ENCODE measurements around the gene LDB2. TPM values are rescaled to one million over a fixed set of nuclear protein-coding genes. Genes with fewer than 3 reads are reported as not detected.

Gene LDB2
- total RNA-seq, 1 experiment from 2014 or later: not detected

DNA sequence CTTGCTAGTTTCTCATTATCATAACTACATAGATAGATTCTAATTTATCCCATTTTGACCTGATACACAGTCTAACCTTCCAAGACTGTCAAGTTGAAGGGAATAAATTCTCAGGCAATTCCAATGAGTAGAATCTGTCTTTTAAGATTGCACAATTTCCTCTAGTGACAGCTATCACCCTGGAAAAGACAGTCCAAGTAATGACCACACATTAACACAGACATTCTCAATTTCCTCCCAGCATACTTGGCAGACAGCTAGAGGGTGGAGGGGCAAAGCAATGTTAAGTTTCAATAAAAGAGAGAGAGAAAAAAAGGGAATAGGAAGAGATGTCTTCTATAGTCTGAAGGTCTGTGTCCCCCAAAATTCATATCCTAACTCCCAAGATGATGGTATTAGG is 234.7 kb downstream of the LDB2 start:
- H3K9me3 ChIP-seq (ENCODE audit: insufficient read depth, low read depth): no peaks in the 10 kb centered on the region
- H3K4me2 ChIP-seq: no peak overlapping the region
- H4K20me1 ChIP-seq (ENCODE audit: insufficient read depth): no peaks in the 10 kb centered on the region
- no peaks in the 10 kb centered on the region for H3K4me1 ChIP-seq (replicated peaks; ENCODE audit: insufficient read depth)
- no TSS peak for BruUV-seq (replicated peaks)
- no peaks in the 10 kb centered on the region for H3F3A ChIP-seq (ENCODE audit: insufficient read depth, low read depth)
- no peaks in the 10 kb centered on the region for H3K79me2 ChIP-seq (ENCODE audit: low read depth)
- DNase-seq: no peak
- TF ChIP-seq, protein P1, sequence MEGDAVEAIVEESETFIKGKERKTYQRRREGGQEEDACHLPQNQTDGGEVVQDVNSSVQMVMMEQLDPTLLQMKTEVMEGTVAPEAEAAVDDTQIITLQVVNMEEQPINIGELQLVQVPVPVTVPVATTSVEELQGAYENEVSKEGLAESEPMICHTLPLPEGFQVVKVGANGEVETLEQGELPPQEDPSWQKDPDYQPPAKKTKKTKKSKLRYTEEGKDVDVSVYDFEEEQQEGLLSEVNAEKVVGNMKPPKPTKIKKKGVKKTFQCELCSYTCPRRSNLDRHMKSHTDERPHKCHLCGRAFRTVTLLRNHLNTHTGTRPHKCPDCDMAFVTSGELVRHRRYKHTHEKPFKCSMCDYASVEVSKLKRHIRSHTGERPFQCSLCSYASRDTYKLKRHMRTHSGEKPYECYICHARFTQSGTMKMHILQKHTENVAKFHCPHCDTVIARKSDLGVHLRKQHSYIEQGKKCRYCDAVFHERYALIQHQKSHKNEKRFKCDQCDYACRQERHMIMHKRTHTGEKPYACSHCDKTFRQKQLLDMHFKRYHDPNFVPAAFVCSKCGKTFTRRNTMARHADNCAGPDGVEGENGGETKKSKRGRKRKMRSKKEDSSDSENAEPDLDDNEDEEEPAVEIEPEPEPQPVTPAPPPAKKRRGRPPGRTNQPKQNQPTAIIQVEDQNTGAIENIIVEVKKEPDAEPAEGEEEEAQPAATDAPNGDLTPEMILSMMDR (conservative IDR thresholded peaks at IDR 0.05): no peak
- TF ChIP-seq EZH2 (IDR thresholded peaks at IDR 0.05; ENCODE audit: low read depth): no peak
- no peaks in the 10 kb centered on the region for H3K27me3 ChIP-seq (ENCODE audit: insufficient read depth, low read depth)
- no peak overlapping the region for H3K27ac ChIP-seq
- no peak overlapping the region for H2AFZ ChIP-seq
- no peaks in the 10 kb centered on the region for H3K36me3 ChIP-seq (ENCODE audit: low read depth)
- no peak overlapping the region for H3K4me3 ChIP-seq
- no peaks in the 10 kb centered on the region for H3K9me2 ChIP-seq (ENCODE audit: insufficient read depth)
- CTCF ChIA-PET: no interaction called here
- POLR2A ChIA-PET (ENCODE audit: unreplicated experiment): no interaction called here
- intact Hi-C loops (cut with micrococcal nuclease; ENCODE audit: unreplicated experiment): no loop called here

DNA sequence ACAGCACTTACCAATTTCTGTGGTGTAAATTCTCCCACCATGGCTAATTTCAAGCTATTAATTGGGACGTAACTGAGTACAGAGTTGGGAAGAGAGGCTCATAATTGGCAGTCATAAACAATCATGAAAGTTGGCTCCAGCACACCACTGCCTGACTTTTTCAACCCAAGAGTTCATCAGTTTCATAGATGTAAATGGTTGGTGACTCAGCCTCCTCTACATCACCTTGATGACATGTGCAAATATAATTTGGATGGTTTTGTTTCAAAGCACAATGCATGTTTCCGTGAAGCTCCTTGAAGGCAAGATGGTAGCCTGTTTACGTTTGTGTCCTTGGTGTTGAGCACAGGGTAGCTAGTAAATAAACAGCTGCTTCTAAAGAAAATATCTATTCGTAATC is 235.1 kb downstream of the LDB2 start:
- Histone ChIP-seq H3K9me2 (ENCODE audit: insufficient read depth) (no peaks in the 10 kb centered on the region), H3K4me3 (no peak overlapping the region), H3K79me2 (ENCODE audit: low read depth) (no peaks in the 10 kb centered on the region), H4K20me1 (ENCODE audit: insufficient read depth) (no peaks in the 10 kb centered on the region), H3K36me3 (ENCODE audit: low read depth) (no peaks in the 10 kb centered on the region), H2AFZ (no peak overlapping the region), H3K9me3 (ENCODE audit: insufficient read depth, low read depth) (no peaks in the 10 kb centered on the region), H3K4me2 (no peak overlapping the region), H3K27ac (no peak overlapping the region), H3K27me3 (ENCODE audit: insufficient read depth, low read depth) (no peaks in the 10 kb centered on the region), H3F3A (ENCODE audit: insufficient read depth, low read depth) (no peaks in the 10 kb centered on the region), H3K4me1 (replicated peaks; ENCODE audit: insufficient read depth) (no peaks in the 10 kb centered on the region)
- TF ChIP-seq, protein P1 (conservative IDR thresholded peaks at IDR 0.05): no peak
- TF ChIP-seq EZH2 (IDR thresholded peaks at IDR 0.05; ENCODE audit: low read depth): no peak
- ChIA-PET CTCF (no interaction called here), POLR2A (ENCODE audit: unreplicated experiment) (no interaction called here)
- intact Hi-C loops (cut with micrococcal nuclease; ENCODE audit: unreplicated experiment): no loop called here
- no TSS peak for BruUV-seq (replicated peaks)
- DNase-seq: no peak

DNA sequence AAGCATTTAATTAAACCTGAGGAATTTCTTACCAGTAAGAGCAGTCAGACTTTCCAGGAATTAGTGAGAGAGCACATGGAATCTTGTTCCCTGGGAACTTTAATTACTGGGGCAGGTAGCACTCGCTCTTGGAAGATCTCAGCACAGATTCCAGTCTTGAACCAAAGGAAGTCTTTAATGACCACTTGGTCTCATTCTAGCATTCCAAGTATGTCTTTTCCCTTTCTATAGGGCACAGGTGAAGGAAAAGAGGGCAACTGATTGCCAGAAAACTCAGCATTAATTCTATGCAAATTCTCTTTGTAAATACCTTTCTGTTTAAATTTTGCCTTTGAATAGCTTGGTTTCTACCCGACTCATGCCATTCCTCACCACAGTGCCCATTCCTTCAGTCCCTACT is 236.6 kb downstream of the LDB2 start:
- H3K27ac ChIP-seq: no peak overlapping the region
- H3K9me3 ChIP-seq (ENCODE audit: insufficient read depth, low read depth): no peaks in the 10 kb centered on the region
- no peaks in the 10 kb centered on the region for H3K36me3 ChIP-seq (ENCODE audit: low read depth)
- no peaks in the 10 kb centered on the region for H3K9me2 ChIP-seq (ENCODE audit: insufficient read depth)
- no peaks in the 10 kb centered on the region for H3K4me1 ChIP-seq (replicated peaks; ENCODE audit: insufficient read depth)
- no peaks in the 10 kb centered on the region for H3F3A ChIP-seq (ENCODE audit: insufficient read depth, low read depth)
- H3K4me3 ChIP-seq: no peak overlapping the region
- intact Hi-C loops (cut with micrococcal nuclease; ENCODE audit: unreplicated experiment): no loop called here
- no peaks in the 10 kb centered on the region for H3K79me2 ChIP-seq (ENCODE audit: low read depth)
- H3K4me2 ChIP-seq: no peak overlapping the region
- ChIA-PET POLR2A (ENCODE audit: unreplicated experiment) (no interaction called here), CTCF (no interaction called here)
- H4K20me1 ChIP-seq (ENCODE audit: insufficient read depth): no peaks in the 10 kb centered on the region
- BruUV-seq (replicated peaks): no TSS peak
- H3K27me3 ChIP-seq (ENCODE audit: insufficient read depth, low read depth): no peaks in the 10 kb centered on the region
- no peak for DNase-seq
- TF ChIP-seq, protein P1 (conservative IDR thresholded peaks at IDR 0.05): no peak
- no peak for TF ChIP-seq EZH2 (IDR thresholded peaks at IDR 0.05; ENCODE audit: low read depth)
- H2AFZ ChIP-seq: no peak overlapping the region
